ENCODE results near the gene UNC5B.

UNC5B gene

DNA sequence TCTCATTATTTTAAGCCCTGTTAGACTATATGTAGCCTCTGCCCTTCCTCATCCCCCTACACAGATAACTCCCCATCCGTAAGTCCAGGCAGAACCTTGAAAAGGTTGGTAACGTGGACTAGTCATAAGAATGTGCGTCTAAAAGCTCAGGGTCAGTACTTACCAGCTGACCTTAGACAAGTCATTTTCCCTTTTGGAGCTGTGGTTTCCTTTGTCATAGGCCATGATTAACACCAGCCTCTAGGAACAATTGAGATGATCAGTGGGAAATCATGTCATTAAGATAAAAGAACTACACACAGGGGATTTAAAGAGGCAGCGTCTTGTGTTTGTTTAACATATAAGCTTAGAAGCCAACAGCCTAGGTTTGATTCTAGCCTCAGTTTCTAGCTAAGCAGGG, 6.9 kb upstream of the UNC5B start:
- TF ChIP-seq, protein P1, sequence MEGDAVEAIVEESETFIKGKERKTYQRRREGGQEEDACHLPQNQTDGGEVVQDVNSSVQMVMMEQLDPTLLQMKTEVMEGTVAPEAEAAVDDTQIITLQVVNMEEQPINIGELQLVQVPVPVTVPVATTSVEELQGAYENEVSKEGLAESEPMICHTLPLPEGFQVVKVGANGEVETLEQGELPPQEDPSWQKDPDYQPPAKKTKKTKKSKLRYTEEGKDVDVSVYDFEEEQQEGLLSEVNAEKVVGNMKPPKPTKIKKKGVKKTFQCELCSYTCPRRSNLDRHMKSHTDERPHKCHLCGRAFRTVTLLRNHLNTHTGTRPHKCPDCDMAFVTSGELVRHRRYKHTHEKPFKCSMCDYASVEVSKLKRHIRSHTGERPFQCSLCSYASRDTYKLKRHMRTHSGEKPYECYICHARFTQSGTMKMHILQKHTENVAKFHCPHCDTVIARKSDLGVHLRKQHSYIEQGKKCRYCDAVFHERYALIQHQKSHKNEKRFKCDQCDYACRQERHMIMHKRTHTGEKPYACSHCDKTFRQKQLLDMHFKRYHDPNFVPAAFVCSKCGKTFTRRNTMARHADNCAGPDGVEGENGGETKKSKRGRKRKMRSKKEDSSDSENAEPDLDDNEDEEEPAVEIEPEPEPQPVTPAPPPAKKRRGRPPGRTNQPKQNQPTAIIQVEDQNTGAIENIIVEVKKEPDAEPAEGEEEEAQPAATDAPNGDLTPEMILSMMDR (IDR thresholded peaks at IDR 0.05; ENCODE audit: control insufficient read depth, extremely low read depth, insufficient read depth) = no peak
- H3K4me3 ChIP-seq (ENCODE audit: low read depth, low read length) = no peak overlapping the region
- DNase-seq (ENCODE audit: low read depth) = no peak

DNA sequence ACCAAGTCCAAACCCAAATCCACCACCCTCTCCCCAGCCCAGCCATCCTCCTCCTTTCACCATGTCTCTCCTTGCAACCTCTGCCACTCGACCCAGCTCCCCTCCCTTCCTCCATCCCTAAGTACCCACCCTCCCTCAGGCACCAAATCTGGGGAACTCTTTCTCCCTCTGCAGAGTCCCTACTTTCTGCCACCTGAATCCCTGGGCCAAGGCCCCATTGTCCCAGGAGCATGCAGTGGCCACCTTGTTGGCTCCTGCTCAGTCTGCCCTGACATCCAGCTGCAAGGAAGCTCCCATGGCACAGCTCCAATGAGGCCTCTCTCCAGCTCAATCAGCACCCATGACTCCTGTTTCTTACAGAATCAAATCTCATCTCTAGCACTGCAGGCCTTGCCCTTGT, 5.5 kb upstream of the UNC5B start:
- no peak for DNase-seq (ENCODE audit: low read depth)
- TF ChIP-seq, protein P1 (IDR thresholded peaks at IDR 0.05; ENCODE audit: control insufficient read depth, extremely low read depth, insufficient read depth) = no peak
- H3K4me3 ChIP-seq (ENCODE audit: low read depth, low read length) = no peak overlapping the region

DNA sequence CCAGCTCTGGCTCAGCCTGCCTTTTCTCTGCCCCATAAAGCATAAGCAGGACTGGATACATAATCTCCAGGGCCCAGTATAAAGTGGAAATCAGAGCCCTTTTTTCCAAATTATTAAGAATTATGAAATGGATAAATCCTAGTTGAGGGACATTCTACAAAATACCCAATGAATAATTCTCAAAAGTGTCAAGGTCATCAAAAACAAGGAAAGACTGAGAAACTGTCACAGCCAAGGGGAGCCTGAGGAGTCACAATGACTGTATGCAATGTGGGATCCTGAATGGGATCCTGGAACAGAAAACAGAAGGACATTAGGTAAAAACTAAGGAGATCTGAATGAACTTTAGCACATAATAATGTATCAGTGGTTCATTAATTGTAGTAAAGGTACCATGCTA, 4.8 kb upstream of the UNC5B start:
- no peak overlapping the region for H3K4me3 ChIP-seq (ENCODE audit: low read depth, low read length)
- TF ChIP-seq, protein P1 (IDR thresholded peaks at IDR 0.05; ENCODE audit: control insufficient read depth, extremely low read depth, insufficient read depth) = no peak
- DNase-seq (ENCODE audit: low read depth) = no peak

DNA sequence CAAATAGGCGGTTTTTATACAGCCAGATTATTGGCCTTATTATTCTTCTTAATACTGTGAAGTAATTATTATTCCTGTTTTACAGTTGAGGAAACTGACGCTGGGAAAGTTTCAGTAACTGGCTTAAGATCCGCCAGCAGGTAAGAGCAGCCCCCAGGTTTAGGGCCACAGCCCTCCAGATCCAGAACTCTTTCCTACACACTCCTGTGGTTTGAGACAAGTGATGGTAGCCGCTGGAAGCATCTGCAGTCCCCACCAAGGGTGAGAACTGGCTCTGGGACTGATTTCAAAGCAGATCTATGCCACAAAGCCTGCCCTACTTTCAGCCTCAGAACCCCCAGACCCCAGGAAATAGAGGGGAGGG, 3.0 kb upstream of the UNC5B start:
- no peak for DNase-seq (ENCODE audit: low read depth)
- H3K4me3 ChIP-seq (ENCODE audit: low read depth, low read length) = no peak overlapping the region
- TF ChIP-seq, protein P1 (IDR thresholded peaks at IDR 0.05; ENCODE audit: control insufficient read depth, extremely low read depth, insufficient read depth) = no peak

DNA sequence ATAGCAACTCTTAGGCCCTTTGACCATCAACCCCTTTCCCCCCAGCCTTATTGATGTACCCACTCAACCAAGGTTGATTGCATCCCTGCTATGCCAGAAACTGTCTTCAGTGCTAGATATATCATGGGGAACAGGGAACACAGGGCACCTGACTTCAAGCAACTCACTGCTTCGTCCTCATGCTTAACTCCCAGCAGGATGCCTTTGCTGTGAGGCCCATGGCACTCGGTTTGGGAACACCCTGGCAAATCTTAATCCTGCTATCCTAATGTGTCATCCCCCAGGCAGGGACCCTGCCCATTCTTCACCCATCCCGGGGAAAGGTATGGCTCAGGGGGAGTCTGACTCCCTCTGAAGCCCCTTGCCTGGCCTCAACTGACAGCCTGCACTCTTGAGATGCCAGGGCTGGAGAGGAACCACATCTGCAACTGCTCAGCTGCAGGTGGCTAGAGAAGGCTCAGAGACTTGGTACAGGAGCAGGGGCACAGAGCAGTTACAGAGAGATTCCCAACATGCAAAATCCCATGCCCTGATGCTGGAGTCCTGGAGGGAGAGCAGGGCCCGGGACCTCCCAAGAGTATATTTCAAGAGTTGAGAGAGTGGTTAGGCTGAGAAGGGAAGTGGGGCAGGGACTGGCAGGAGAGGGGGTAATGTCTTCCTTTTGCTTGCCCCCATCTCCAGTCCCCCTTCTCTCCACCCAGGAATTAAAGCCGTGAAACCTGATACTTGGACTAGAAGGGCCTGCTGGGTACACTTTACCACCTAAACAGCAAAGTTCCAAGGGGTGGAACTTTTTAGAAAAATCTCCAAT, 2.4 kb upstream of the UNC5B start:
- TF ChIP-seq, protein P1 (IDR thresholded peaks at IDR 0.05; ENCODE audit: control insufficient read depth, extremely low read depth, insufficient read depth) = no peak
- DNase-seq (ENCODE audit: low read depth) = no peak
- H3K4me3 ChIP-seq (ENCODE audit: low read depth, low read length) = no peak overlapping the region

DNA sequence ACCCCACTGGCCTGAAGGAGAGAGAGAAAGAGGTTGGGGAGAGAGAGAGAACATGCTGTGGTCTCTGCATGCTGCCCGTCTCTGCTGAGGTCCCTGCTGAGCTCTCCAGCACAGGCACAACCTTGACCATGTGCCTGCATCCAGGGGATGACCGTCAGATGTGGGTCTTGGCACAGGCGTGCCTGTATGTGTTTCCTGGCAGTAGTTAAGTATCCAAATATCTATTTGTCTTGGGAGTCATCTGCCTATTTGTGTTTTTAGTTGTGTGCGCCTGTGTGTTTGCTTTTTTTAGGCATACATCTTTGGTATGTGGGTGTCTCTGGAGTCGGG, 1.9 kb upstream of the UNC5B start:
- peak; percentile 56 for DNase-seq (ENCODE audit: low read depth)
- H3K4me3 ChIP-seq (ENCODE audit: low read depth, low read length) = no peak overlapping the region
- TF ChIP-seq, protein P1 (IDR thresholded peaks at IDR 0.05; ENCODE audit: control insufficient read depth, extremely low read depth, insufficient read depth) = no peak

DNA sequence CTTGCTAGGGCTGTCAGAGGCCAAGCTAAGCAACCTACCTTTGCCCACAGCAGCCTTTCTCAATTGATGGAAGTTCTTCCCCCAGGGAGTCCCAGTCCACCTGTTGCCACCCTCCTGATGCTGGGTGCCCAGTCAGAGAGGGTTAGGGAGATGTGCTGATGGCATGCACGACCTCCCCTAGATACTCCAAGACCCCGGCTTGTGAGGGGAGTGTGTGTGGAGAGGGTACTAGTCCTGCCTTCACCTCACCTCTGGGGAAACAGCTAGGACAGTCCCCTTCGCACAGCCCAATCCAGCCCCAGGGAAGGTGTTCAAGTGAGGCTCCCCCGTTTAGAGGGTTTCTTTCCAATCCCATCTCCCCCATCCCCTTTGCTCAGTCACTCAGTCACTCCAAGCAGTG, 1.3 kb upstream of the UNC5B start:
- no peak overlapping the region for H3K4me3 ChIP-seq (ENCODE audit: low read depth, low read length)
- TF ChIP-seq, protein P1 (IDR thresholded peaks at IDR 0.05; ENCODE audit: control insufficient read depth, extremely low read depth, insufficient read depth) = no peak
- no peak for DNase-seq (ENCODE audit: low read depth)

Data from LNCaP clone FGC (cell line).